SK-N-MC (cell line): ENCODE results near the gene NR2F1-AS1.

ENCODE experiments used
- DNase-seq: peaks from one replicate; pipeline ENCODE4 v3.0.0-alpha.2; 2011; ENCODE audit warnings: low read depth, low spot score
- H3K27ac ChIP-seq: fragments of 200-600 bp; sonication (generic); 2 replicates; pipeline ENCODE4 v1.5.1; 2016; ENCODE audit warnings: mixed run types
- H3K36me3 ChIP-seq: fragments of 200-600 bp; sonication (generic); 2 replicates; pipeline ENCODE4 v1.6.1; 2017; ENCODE audit warnings: antibody characterized with exemption, low read length, mixed read lengths; ENCODE audit not compliant: insufficient read depth
- H3K4me3 ChIP-seq: fragments of 200-600 bp; sonication (generic); 2 replicates; pipeline ENCODE4 v1.5.1; 2016
- H3K9ac ChIP-seq: fragments of 200-600 bp; sonication (generic); 2 replicates; pipeline ENCODE4 v1.8.0; 2017; ENCODE audit warnings: mixed run types, mixed read lengths; ENCODE audit not compliant: insufficient read length
- H3K9me3 ChIP-seq: fragments of 200-600 bp; sonication (generic); 2 replicates; pipeline ENCODE4 v1.6.1; 2017; ENCODE audit warnings: low read depth, mild to moderate bottlenecking, antibody characterized with exemption, low read length, moderate library complexity, mixed read lengths
- EZH2 ChIP-seq: fragments of 200-600 bp; sonication (generic); IDR thresholded peaks from one replicate; pipeline ENCODE4 v1.6.1; 2017; ENCODE audit warnings: antibody characterized with exemption
- FOXP2 ChIP-seq: optimal IDR thresholded peaks from 2 replicates; pipeline ENCODE3; 2011; ENCODE audit warnings: mild to moderate bottlenecking, moderate library complexity; ENCODE audit not compliant: insufficient read depth; ENCODE audit errors: extremely low read length, control extremely low read depth
- POLR2AphosphoS5 ChIP-seq: IDR thresholded peaks from 2 replicates; pipeline ENCODE4 v1.6.1; 2012; ENCODE audit warnings: mild to moderate bottlenecking, low read depth, low read length, borderline replicate concordance

Gene NR2F1-AS1

DNA sequence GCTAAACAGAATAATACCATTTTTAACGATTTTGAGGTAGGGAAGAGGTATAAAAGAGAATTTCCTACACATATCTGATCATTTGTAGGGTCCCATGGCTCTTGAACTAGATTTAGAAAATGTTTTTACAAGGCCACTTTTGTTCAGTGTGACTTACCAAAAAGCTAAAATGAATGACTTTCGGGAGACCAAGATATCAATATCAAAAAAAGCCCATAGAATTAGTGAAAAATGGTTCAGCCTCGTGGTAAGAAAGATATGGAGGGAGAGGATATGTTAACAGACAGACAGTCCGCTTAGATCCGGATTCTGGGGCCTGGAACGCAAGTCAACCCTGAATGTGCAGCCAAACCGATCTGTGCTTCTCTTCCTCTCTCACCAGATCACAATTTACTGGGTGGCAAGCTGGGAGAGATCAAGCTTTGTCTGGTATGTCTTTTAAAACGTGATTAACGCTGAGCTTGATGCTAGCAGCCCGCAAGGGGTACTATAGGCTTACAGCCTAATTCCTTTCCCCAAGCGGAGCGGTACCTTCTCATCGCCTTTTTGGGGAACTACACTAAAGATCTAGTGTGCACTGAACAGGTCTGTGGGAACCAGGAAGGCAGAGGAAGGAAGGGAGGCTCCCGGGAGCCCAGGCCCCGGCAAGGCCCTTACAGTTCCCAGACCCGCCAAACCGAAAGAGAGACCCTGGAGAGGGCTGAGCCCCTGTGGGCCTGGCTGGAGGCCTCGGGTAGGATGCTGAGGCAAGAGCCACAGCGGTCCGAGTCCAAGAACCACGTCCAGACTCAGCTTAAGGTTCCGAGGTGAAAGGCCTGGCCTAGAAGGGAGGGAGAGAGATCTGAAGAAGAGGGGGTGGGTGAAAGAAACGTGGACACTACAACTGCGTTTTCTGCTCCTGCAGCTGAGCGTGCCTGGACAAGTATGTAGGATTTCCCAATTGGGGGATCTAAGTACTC lies 2.9 kb downstream of the NR2F1-AS1 start:
- Histone ChIP-seq H3K4me3 (no peak overlapping the region), H3K9ac (no peak overlapping the region), H3K27ac (no peak overlapping the region), H3K36me3 (no peaks in the 10 kb centered on the region; the same call in 1 of the 2 replicates), H3K9me3 (no peaks in the 10 kb centered on the region)
- no peak for TF ChIP-seq POLR2AphosphoS5
- no peak for TF ChIP-seq EZH2
- TF ChIP-seq FOXP2 = no peak
- DNase-seq = no peak

DNA sequence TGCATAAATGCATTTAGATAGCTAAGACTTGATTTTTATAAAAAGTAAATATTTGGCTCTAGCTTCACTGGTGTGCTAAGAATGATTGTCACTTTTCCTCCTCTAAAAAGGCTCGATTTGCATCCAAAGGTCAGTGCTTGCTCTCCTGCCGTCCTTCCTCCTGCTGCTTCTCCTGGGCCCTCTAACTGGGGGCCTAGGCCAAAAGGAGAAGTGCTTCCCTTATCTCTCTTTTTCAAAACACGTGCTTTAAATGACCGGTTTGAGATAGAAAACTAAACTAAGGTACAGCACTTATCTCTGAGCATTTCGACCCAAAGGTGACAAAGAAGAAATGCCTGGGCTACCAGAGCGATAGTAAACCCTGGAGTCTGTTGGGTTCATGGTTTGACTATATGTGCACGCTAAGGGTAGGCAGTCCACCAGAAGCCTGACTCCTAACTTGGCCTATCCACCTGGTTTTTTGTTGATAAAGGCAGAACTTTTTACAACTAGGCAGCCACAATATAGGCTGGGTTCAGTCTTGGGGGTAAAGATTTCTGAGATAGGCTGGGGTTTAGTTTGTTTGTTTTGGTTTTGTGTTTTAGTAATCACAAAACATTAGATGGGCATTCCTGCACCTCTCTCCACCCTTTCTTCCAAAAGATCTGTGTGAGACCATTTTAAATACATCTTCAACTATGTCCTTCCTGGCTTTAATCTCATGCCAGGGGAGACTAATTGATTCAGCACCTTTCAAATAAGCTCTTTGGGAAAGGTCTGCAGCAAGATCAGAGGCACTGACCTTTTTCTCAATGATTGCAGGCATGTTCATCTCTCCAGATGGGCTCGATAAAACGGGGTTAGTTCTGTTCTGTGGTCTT lies 3.8 kb downstream of the NR2F1-AS1 start:
- TF ChIP-seq POLR2AphosphoS5 = no peak
- TF ChIP-seq EZH2 = no peak
- TF ChIP-seq FOXP2 = no peak
- no peak overlapping the region for H3K27ac ChIP-seq
- H3K4me3 ChIP-seq = no peak overlapping the region
- H3K9me3 ChIP-seq = no peaks in the 10 kb centered on the region
- H3K9ac ChIP-seq = no peak overlapping the region
- no peaks in the 10 kb centered on the region; the same call in 1 of the 2 replicates for H3K36me3 ChIP-seq
- no peak for DNase-seq

DNA sequence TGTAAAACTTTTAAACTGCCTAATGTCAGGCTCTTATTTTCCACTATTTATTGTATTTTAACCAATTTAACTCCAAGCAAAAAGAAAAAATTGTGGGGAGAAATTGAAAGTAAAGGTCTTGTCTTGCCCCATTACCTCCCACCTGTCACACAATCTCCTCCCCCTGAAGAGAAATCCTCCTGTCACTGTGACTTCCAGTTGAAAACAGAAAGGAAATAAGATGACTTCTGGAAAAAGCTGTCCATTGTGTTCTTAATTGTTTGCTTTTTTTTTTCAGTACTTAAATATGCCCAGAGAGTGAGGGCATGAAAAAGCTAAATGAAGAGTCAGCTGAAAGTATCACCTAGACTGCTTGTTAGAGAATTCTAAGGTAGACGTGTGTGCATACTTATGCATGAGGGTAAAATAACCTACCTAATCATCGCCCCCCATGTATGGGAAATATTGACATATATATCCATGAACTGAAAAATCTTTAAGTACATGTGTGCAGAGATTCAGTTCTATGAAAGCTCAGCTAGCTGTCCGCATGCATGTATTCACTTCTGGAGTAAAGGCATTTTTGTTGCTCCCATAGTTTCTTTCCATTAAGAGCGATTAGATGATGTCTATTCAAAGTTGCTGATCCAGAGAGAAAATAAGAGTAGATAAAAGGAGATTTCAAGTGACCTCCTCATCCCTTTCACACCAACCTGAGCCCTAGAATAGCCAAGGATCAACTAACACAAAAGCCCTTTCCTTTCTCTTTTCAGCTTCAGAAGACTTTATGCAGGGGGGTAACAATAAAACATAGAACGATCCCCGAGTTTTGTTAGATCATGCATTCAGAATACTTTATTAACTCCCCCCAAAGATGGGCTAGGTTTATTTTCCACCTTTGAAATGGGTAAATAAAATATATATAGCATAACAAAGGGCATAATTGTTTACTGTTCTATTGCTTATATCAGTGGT lies 5.3 kb downstream of the NR2F1-AS1 start:
- Histone ChIP-seq H3K4me3 (no peak overlapping the region), H3K27ac (no peak overlapping the region), H3K9me3 (no peaks in the 10 kb centered on the region), H3K36me3 (no peaks in the 10 kb centered on the region; the same call in 1 of the 2 replicates), H3K9ac (no peak overlapping the region)
- TF ChIP-seq FOXP2 = no peak
- TF ChIP-seq POLR2AphosphoS5 = no peak
- no peak for TF ChIP-seq EZH2
- no peak for DNase-seq

DNA sequence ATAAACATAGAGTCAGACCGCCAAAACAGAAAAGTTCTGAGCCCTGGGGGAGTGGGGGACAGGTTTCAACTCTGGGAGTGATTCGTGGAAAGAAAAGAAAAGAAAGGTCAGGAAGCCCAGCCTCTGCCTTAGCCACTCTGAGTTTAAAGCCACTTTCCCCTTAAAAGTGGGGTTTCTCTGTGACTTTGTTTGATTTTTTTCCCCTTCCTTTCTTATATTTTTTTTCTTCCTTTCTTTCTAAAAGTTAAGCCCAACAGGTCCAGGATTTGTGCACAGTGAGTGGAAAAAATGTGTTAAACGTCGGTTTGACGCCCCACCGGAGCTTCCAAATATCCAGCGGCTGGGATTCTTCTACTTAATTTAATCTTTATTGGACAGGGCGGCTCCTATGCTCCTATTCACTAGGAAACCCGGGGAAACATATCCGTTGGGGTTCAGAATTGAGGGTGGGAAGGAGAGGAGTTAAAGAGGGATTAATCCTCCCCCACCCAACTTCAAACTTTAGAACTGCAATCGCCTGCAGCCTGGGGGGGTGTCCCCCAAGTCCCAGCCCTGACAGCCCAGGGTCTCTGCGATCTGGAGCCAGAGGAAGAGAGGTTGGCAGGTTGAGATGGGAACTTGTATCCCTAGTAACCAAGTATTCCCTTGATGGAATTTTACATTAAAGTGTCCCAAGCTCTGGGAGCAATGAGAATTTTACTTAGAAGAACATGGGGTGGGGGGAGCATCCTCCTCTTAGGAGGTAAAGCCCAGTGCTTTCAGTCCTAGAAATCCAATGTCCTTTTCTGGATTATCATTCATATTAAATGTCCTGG lies 6.3 kb downstream of the NR2F1-AS1 start:
- Histone ChIP-seq H3K9me3 (no peaks in the 10 kb centered on the region), H3K27ac (no peak overlapping the region), H3K9ac (no peak overlapping the region), H3K36me3 (no peaks in the 10 kb centered on the region; the same call in 1 of the 2 replicates), H3K4me3 (no peak overlapping the region)
- no peak for TF ChIP-seq POLR2AphosphoS5
- no peak for TF ChIP-seq EZH2
- no peak for TF ChIP-seq FOXP2
- DNase-seq = no peak

DNA sequence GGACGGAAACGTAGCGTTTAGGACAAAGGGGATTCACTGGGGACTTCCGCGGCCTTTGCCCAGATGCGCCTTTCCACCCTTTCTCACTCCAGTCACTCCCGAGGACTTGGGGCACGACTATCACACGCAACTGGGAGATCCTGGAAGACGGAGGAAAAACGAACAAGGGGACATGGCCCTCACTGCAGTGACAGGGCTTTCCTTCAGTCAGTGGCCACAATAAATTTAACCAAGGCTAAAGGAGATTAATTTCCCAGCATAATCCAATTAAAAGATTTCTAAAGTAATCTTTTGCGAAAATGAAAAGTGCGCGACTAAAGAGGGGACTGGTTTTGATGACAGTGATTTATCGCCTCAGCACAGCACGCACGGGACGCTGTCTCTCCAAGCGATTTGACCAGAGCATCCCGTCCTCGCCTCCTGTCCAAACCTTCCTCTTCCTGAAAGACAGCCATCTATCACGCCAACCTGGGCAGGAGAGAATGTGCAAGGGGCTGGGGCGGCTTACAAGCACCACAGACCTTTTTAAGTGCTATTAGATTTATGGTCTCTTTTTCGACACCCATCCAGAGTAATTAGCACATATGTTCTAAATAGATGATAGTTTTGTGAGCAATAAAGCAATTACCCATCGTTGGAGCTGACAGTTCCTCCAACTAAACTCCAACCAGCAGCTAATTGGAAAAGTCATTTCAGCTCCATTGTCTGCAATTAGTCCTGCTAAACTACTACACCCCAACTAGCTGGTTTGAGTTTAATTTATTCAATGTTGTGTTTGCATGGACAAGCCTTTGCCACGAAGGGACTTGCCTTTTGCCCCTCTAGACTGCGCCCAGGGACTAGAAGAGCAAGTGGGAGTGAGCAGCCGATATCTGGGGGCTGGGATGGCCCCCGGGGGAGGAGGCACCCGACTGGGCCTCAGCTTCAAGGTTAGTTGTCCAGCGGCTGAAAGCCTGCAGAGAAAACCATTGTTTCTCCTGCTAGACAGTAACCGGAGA lies 7.4 kb downstream of the NR2F1-AS1 start:
- no peak for DNase-seq
- H3K4me3 ChIP-seq = no peak overlapping the region
- no peaks in the 10 kb centered on the region; the same call in 1 of the 2 replicates for H3K36me3 ChIP-seq
- no peak overlapping the region for H3K27ac ChIP-seq
- H3K9me3 ChIP-seq = no peaks in the 10 kb centered on the region
- H3K9ac ChIP-seq = no peak overlapping the region
- no peak for TF ChIP-seq EZH2
- TF ChIP-seq FOXP2 = no peak
- no peak for TF ChIP-seq POLR2AphosphoS5

DNA sequence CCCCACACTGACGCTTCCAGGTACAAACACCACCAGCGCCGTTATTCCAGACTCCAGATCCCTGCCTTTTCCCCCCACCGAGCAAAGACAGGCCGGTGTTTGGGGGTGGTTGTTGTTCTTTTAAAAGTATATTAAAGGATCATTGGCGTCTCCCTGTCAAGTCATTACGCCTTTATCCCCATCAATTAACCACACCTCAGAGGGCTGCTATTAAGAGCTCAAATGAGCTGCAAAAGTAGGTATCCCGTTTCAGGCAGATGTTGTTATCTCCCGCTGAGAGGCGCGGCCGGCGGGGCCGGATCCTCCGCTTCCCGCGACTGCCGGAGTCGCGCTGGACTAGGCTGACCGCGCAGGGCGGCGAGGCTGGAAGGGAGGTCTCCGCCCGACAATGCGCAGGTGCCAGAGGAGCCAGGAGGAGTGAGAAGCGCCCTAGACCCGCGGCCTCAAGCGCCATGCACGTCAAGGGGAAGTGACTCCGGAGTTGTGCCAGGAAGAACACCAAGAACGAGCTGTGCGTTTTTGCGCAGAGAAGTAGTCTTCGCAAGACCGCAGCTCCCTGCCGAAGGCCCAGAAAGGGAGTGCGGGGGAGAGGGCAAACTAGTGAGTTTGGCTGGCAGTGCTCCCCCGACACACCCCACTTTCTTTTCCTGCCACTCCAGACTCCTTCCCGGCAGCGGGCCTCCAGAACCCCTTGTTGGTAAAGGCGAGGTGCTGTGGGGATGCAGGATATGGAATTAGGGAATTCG lies 8.2 kb downstream of the NR2F1-AS1 start:
- H3K9ac ChIP-seq = no peak overlapping the region
- H3K4me3 ChIP-seq = no peak overlapping the region
- no peaks in the 10 kb centered on the region; the same call in 1 of the 2 replicates for H3K36me3 ChIP-seq
- no peaks in the 10 kb centered on the region for H3K9me3 ChIP-seq
- H3K27ac ChIP-seq = no peak overlapping the region
- DNase-seq = no peak
- no peak for TF ChIP-seq EZH2
- TF ChIP-seq POLR2AphosphoS5 = no peak
- TF ChIP-seq FOXP2 = no peak
